HG03439 (cell line): ENCODE measurements around the gene MAMLD1.

Source experiments
- ATAC-seq: cut with Tn5 transposase; IDR thresholded peaks from one replicate; pipeline ENCODE4 v1.9.1; 2021; ENCODE audit warnings: mild to moderate bottlenecking, moderate library complexity; ENCODE audit not compliant: unreplicated experiment

Gene MAMLD1

DNA sequence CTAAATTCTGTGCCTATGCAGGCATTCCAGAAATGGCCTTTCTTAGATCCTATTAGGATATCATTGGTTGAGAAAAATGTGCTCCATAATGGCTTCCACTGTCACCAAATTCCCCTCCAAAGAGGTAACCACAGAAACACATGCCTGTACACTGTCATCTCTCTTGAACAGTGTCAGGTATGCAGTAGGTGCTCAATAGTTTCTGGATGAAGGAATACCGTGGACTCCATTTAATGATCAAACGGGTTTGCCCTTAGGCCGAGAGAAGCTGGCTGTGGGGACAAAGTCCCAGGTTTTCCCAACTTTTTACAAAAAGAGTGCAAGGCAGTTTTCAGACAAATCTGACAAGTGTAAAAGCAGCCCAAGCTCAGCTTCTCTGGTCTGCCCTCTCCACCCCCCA lies 188.8 kb downstream of the MAMLD1 start:
- ATAC-seq = no peak

DNA sequence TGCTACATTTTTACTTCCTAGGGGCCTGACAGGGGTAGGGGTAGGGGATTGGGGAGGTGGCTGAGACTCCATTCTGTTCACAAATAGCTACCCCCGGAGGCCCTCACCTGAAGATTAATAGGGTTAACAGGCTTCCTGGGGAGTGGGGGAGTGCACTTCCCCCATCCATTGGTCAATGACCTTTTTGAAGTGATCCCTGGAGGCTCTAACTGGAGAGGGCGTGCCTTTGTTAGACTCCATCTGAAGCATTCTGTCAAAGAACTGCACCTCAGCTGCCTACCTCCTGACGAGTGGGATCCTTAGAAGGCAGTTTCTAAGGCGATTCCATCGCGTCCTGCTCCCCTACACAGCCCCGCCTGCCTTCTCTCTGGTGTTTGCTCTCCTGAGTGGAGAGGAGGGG lies 195.3 kb downstream of the MAMLD1 start:
- ATAC-seq = no peak
